ENCODE data around the gene TPM1.

GRCh38 chr15:63023351-63023945 lies 19.1 kb upstream of the TPM1 start:
- TF ChIP-seq TAF1 (IDR thresholded peaks at IDR 0.05; ENCODE audit: borderline replicate concordance, low read depth, low read length), result no peak
- TF ChIP-seq RCOR1 (IDR thresholded peaks at IDR 0.05; ENCODE audit: low read length), result no peak
- TF ChIP-seq GABPA (IDR thresholded peaks at IDR 0.05; ENCODE audit: low read depth), result no peak
- TF ChIP-seq, protein P1, sequence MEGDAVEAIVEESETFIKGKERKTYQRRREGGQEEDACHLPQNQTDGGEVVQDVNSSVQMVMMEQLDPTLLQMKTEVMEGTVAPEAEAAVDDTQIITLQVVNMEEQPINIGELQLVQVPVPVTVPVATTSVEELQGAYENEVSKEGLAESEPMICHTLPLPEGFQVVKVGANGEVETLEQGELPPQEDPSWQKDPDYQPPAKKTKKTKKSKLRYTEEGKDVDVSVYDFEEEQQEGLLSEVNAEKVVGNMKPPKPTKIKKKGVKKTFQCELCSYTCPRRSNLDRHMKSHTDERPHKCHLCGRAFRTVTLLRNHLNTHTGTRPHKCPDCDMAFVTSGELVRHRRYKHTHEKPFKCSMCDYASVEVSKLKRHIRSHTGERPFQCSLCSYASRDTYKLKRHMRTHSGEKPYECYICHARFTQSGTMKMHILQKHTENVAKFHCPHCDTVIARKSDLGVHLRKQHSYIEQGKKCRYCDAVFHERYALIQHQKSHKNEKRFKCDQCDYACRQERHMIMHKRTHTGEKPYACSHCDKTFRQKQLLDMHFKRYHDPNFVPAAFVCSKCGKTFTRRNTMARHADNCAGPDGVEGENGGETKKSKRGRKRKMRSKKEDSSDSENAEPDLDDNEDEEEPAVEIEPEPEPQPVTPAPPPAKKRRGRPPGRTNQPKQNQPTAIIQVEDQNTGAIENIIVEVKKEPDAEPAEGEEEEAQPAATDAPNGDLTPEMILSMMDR (IDR thresholded peaks at IDR 0.05), result no peak
- TF ChIP-seq NRF1 (IDR thresholded peaks at IDR 0.05; ENCODE audit: low read depth, low read length), result no peak
- TF ChIP-seq EP300 (IDR thresholded peaks at IDR 0.05; ENCODE audit: borderline replicate concordance in 1 of 2, low read depth in 1 of 2, low read length in 1 of 2), result peak in 1 of 2 experiments; percentile 76; a peak in 1 of 4 replicates
- TF ChIP-seq POLR2AphosphoS5 (IDR thresholded peaks at IDR 0.05; ENCODE audit: low read depth, low read length), result no peak
